ENCODE measurements around the gene ANGPTL1.

- no peak for TF ChIP-seq RAD21 (conservative IDR thresholded peaks at IDR 0.05 in 1 of 2, IDR thresholded peaks at IDR 0.05 in 1 of 2)
- TF ChIP-seq POLR2A (IDR thresholded peaks at IDR 0.05; ENCODE audit: low read length): no peak
- no peak for TF ChIP-seq SREBF2 (IDR thresholded peaks at IDR 0.05)
Measured at GRCh38 chr1:178864326-178864725, 6.6 kb downstream of the ANGPTL1 start.
